Mesothelial cell of epicardium (in vitro differentiated cells): ENCODE results near the gene PHACTR1. TPM values are rescaled to one million over a fixed set of nuclear protein-coding genes. Genes with fewer than 3 reads are reported as not detected.

Experiments used
- DNase-seq, 2 experiments: peaks; one replicate each; pipeline ENCODE4 v3.0.0; 2021; ENCODE audit warnings: low spot score in 2 of 2; ENCODE audit not compliant: unreplicated experiment in 2 of 2
- H3K27ac Mint-ChIP-seq: 2 replicates; pipeline ENCODE4 v1.8.0; 2021; ENCODE audit warnings: mixed read lengths
- H3K27me3 Mint-ChIP-seq: 2 replicates; pipeline ENCODE4 v1.8.0; 2021; ENCODE audit warnings: low read depth, mixed read lengths
- H3K36me3 Mint-ChIP-seq: 2 replicates; pipeline ENCODE4 v1.8.0; 2021; ENCODE audit warnings: mixed read lengths
- H3K4me1 Mint-ChIP-seq: 2 replicates; pipeline ENCODE4 v1.8.0; 2021; ENCODE audit warnings: mixed read lengths
- H3K4me3 Mint-ChIP-seq: 2 replicates; pipeline ENCODE4 v1.8.0; 2021; ENCODE audit warnings: mild to moderate bottlenecking, moderate library complexity, mixed read lengths
- H3K9me3 Mint-ChIP-seq: 2 replicates; pipeline ENCODE4 v1.8.0; 2021; ENCODE audit warnings: mixed read lengths
- CTCF ChIP-seq: fragments of 200-600 bp; sonication (generic); IDR thresholded peaks from one replicate; pipeline ENCODE4 v1.5.0; 2021; ENCODE audit warnings: antibody characterized with exemption; ENCODE audit not compliant: unreplicated experiment
- total RNA-seq: library from RNA; stranded (reverse); gene quantifications from 3 replicates; pipeline ENCODE4 v1.2.1, GENCODE V29; 2021

Gene PHACTR1
- total RNA-seq, 1 donor from 2014 or later = 0.76 TPM

GRCh38 chr6:13248584-13248985, 532.0 kb downstream of the PHACTR1 start:
- Mint-ChIP-seq H3K36me3 (no peaks in the 10 kb centered on the region), H3K27me3 (no peaks in the 10 kb centered on the region), H3K4me3 (no peak overlapping the region), H3K4me1 (peaks cover 15% of the 10 kb centered on the region), H3K27ac (peak overlapping the region; percentile 49), H3K9me3 (peaks cover 4% of the 10 kb centered on the region)
- DNase-seq = no peak
- TF ChIP-seq CTCF = no peak

GRCh38 chr6:13248994-13249393, 532.4 kb downstream of the PHACTR1 start:
- TF ChIP-seq CTCF = no peak
- Mint-ChIP-seq H3K4me1 (peaks cover 15% of the 10 kb centered on the region), H3K27me3 (no peaks in the 10 kb centered on the region), H3K27ac (no peak overlapping the region), H3K9me3 (peaks cover under 1% of the 10 kb centered on the region), H3K4me3 (no peak overlapping the region), H3K36me3 (no peaks in the 10 kb centered on the region)
- DNase-seq = no peak

- H3K27me3 Mint-ChIP-seq = no peaks in the 10 kb centered on the region
- DNase-seq = no peak
- H3K27ac Mint-ChIP-seq = no peak overlapping the region
- H3K36me3 Mint-ChIP-seq = no peaks in the 10 kb centered on the region
- H3K4me1 Mint-ChIP-seq = peaks cover 15% of the 10 kb centered on the region
- no peak overlapping the region for H3K4me3 Mint-ChIP-seq
- TF ChIP-seq CTCF = no peak
- H3K9me3 Mint-ChIP-seq = no peaks in the 10 kb centered on the region
Measured at GRCh38 chr6:13249817-13250216, 533.2 kb downstream of the PHACTR1 start.

DNA sequence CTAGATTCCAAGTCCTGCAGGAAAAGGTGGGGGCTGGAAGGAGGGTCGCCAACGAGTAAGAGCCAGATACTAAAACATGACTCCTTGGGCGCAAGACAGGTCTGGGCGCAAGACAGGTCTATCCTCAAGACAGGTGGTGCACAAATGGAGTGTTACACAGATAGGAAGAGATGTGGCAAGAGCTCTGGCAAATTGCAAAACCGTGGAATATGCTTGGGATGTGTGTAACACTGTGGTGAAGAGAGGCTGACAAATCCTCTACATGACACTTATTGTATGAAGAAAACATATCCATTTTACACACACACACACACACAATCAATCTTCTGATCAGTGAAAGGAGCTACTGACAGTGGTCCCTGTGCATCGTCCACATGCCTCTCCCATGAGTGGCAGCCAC, 534.1 kb downstream of the PHACTR1 start:
- H3K4me1 Mint-ChIP-seq = peaks cover 15% of the 10 kb centered on the region
- no peak for DNase-seq
- no peaks in the 10 kb centered on the region for H3K9me3 Mint-ChIP-seq
- no peak for TF ChIP-seq CTCF
- H3K27me3 Mint-ChIP-seq = no peaks in the 10 kb centered on the region
- no peak overlapping the region for H3K4me3 Mint-ChIP-seq
- no peaks in the 10 kb centered on the region for H3K36me3 Mint-ChIP-seq
- no peak overlapping the region for H3K27ac Mint-ChIP-seq

DNA sequence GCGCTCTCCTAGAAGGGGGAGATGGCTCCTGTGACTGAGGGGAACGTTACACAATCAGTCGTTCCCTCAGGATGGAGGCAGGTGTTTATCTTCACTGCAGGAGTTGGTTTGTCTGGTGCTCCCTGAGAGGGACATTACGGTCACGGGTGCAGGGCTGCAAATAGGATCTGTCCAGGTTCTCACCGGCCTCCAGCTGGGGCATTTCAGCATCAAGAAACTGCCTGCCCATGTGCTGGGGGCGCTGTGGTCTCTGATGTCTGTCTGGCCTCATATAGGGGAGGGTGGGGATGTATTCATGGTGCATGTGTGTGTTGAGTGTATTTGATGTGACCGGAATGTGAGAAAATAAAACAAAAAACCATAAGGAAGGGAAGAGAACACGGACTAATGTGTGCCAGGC, 534.7 kb downstream of the PHACTR1 start:
- TF ChIP-seq CTCF = no peak
- Mint-ChIP-seq H3K27me3 (no peaks in the 10 kb centered on the region), H3K4me3 (no peak overlapping the region), H3K27ac (no peak overlapping the region), H3K9me3 (peaks cover under 1% of the 10 kb centered on the region), H3K4me1 (peaks cover 15% of the 10 kb centered on the region), H3K36me3 (no peaks in the 10 kb centered on the region)
- DNase-seq = no peak

DNA sequence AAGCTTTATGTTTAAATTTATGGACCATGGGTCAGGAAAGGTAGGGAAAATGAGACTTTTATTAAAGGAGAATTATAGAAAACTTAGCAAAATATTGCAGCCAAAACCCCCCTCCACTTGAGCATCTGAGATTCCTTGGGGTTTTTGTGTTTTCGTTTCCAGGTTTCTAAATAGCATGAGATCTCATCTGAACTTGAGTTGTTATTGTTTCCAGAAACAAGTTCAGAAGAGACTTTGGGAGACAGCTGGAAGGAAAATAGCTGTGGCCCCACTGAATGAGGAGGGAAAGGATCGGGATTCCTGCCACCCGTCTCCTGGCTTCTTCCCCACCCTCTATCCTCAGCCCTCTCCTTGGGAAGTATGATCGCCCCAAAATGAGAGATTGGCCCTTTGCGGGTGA, 536.2 kb downstream of the PHACTR1 start:
- Mint-ChIP-seq H3K4me3 (no peak overlapping the region), H3K27ac (no peak overlapping the region), H3K36me3 (no peaks in the 10 kb centered on the region), H3K9me3 (peaks cover 7% of the 10 kb centered on the region), H3K4me1 (peaks cover 14% of the 10 kb centered on the region), H3K27me3 (no peaks in the 10 kb centered on the region)
- DNase-seq = no peak
- TF ChIP-seq CTCF = no peak
